Measurements from ENCODE around the gene SCGB1D2. TPM values are rescaled to one million over a fixed set of nuclear protein-coding genes. Genes with fewer than 3 reads are reported as not detected.
"Not testable (repeated sequence)": the region's sequence is repeated elsewhere in the genome, so short reads cannot be mapped to it uniquely, and the experiment has no call there.

SCGB1D2 gene
- total and polyA plus RNA-seq, 7 experiments from 2014 or later: not detected

DNA sequence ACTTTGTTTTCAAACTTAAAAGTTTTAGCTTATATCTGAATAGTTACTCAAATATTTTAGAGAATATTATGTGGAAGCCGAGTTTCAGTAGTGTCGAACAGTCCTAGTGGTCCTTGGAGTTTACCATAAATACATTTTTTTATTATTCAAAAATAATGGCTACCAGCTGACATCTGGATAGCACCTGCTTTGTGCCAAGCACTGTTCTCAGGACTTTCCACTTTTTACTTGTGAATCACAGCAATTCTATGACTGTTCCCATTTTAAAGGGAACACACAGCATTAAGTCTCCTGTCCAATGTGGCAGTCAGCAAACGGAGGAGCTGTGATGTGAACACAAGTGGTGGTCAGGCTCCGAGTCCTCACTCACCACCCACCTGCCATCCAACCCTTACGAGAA lies 37.6 kb upstream of the SCGB1D2 start:
- Mint-ChIP-seq H3K27ac (no peak overlapping the region), H3K9me3 (peaks cover 0 to 1% (median 0%) of the 10 kb centered on the region in 11 donors), H3K27me3 (peaks cover 13 to 25% (median 21%) of the 10 kb centered on the region in 5 donors), H3K4me1 (no peaks in the 10 kb centered on the region), H3K4me3 (no peak overlapping the region), H3K36me3 (no peaks in the 10 kb centered on the region)
- H3K36me3 ChIP-seq (ENCODE audit: control insufficient read depth in 2 of 3, insufficient read depth in 3 of 3, low read length in 3 of 3): no peaks in the 10 kb centered on the region
- ChIA-PET CTCF (interaction anchor here (0.6 kb wide), 1 partner anchor 61 kb away, joined by 3 read pairs; no protein-coding TSS in a partner anchor), POLR2A (no interaction called here)
- H3K4me3 ChIP-seq (ENCODE audit: low read length): no peak overlapping the region
- DNase-seq: no peak
- no peaks in the 10 kb centered on the region for H3K4me1 ChIP-seq (ENCODE audit: control insufficient read depth in 2 of 2, insufficient read depth in 2 of 2, low read length in 2 of 2)
- no peak for ATAC-seq
- H3K27me3 ChIP-seq (ENCODE audit: control insufficient read depth in 2 of 2, insufficient read depth in 2 of 2, low read length in 2 of 2): no peaks in the 10 kb centered on the region
- no peaks in the 10 kb centered on the region for H3K9me3 ChIP-seq (ENCODE audit: control insufficient read depth in 2 of 3, low read length in 3 of 3)
- no peak overlapping the region for H3K27ac ChIP-seq (ENCODE audit: low read depth, low read length)
- intact Hi-C loops (cut with micrococcal nuclease): no loop called here

DNA sequence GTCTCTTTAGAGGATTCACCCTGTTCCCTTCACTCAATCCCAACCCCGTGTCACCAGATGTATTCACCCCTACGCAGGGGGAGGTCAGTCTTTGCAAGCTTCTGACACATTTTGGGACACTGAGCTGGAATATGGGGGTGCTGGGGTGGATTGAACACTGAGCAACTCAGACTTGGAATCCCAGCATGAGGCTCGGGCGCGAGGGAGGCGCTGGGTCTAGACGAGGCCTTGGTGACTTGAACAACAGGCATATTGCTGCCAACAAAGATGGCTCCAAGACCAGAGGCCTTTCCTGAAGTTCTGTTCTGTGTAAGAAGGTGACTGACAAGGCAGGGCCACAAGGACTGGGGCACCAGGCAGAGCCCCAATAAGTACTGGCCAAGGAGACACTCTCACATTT lies 36.6 kb upstream of the SCGB1D2 start:
- Mint-ChIP-seq H3K36me3 (no peaks in the 10 kb centered on the region), H3K27ac (peak overlapping the region in 1 of 9 donors; percentile 8), H3K4me3 (no peak overlapping the region), H3K9me3 (peaks cover 0 to 1% (median 0%) of the 10 kb centered on the region in 11 donors), H3K27me3 (peaks cover 6 to 21% (median 16%) of the 10 kb centered on the region in 5 donors), H3K4me1 (no peaks in the 10 kb centered on the region)
- Histone ChIP-seq H3K27me3 (ENCODE audit: control insufficient read depth in 2 of 2, insufficient read depth in 2 of 2, low read length in 2 of 2) (no peaks in the 10 kb centered on the region), H3K36me3 (ENCODE audit: control insufficient read depth in 2 of 3, insufficient read depth in 3 of 3, low read length in 3 of 3) (no peaks in the 10 kb centered on the region), H3K27ac (ENCODE audit: low read depth, low read length) (no peak overlapping the region), H3K9me3 (ENCODE audit: control insufficient read depth in 2 of 3, low read length in 3 of 3) (no peaks in the 10 kb centered on the region), H3K4me3 (ENCODE audit: low read length) (no peak overlapping the region), H3K4me1 (ENCODE audit: control insufficient read depth in 2 of 2, insufficient read depth in 2 of 2, low read length in 2 of 2) (no peaks in the 10 kb centered on the region)
- POLR2A ChIA-PET: no interaction called here
- CTCF ChIA-PET: no interaction called here
- ATAC-seq (no peak), DNase-seq (no peak)
- intact Hi-C loops (cut with micrococcal nuclease): no loop called here

GRCh38 chr11:62206276-62207066 lies 35.6 kb upstream of the SCGB1D2 start:
- H3K36me3 Mint-ChIP-seq; H3K27ac ChIP-seq (ENCODE audit: low read depth, low read length); H3K4me3 Mint-ChIP-seq; ATAC-seq; CTCF ChIA-PET; intact Hi-C loops (cut with micrococcal nuclease); H3K4me1 Mint-ChIP-seq; DNase-seq; H3K27me3 ChIP-seq (ENCODE audit: control insufficient read depth in 2 of 2, insufficient read depth in 2 of 2, low read length in 2 of 2); H3K4me1 ChIP-seq (ENCODE audit: control insufficient read depth in 2 of 2, insufficient read depth in 2 of 2, low read length in 2 of 2); H3K9me3 Mint-ChIP-seq; H3K4me3 ChIP-seq (ENCODE audit: low read length); H3K9me3 ChIP-seq (ENCODE audit: control insufficient read depth in 2 of 3, low read length in 3 of 3); POLR2A ChIA-PET; H3K36me3 ChIP-seq (ENCODE audit: control insufficient read depth in 2 of 3, insufficient read depth in 3 of 3, low read length in 3 of 3): not testable (repeated sequence)
- H3K27ac Mint-ChIP-seq: peak overlapping the region in 1 of 9 donors; percentile 8
- H3K27me3 Mint-ChIP-seq: peaks cover 5 to 22% (median 13%) of the 10 kb centered on the region in 5 donors

DNA sequence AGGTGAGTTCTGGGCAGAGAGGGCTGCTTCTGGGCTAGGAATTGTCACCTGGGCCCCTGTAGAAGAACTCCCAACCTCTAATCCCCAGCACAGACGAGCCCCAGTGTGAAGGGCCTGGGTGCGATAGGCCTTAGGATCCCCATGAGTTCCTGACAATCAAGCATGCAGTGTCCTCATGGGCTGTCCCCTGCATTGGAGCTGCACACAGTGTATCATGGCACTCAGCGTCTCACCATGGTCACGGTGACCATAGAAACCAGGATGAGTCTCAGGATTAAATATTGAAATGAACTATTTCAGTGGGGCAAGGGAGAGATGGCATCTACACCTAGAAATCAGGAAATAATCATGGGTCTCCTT lies 33.3 kb upstream of the SCGB1D2 start:
- Histone ChIP-seq H3K36me3 (ENCODE audit: control insufficient read depth in 2 of 3, insufficient read depth in 3 of 3, low read length in 3 of 3) (no peaks in the 10 kb centered on the region), H3K27me3 (ENCODE audit: control insufficient read depth in 2 of 2, insufficient read depth in 2 of 2, low read length in 2 of 2) (no peaks in the 10 kb centered on the region), H3K9me3 (ENCODE audit: control insufficient read depth in 2 of 3, low read length in 3 of 3) (no peaks in the 10 kb centered on the region), H3K4me1 (ENCODE audit: control insufficient read depth in 2 of 2, insufficient read depth in 2 of 2, low read length in 2 of 2) (no peaks in the 10 kb centered on the region), H3K4me3 (ENCODE audit: low read length) (no peak overlapping the region), H3K27ac (ENCODE audit: low read depth, low read length) (no peak overlapping the region)
- Mint-ChIP-seq H3K4me3 (no peak overlapping the region), H3K9me3 (peaks cover 0 to 1% (median 0%) of the 10 kb centered on the region in 11 donors), H3K4me1 (no peaks in the 10 kb centered on the region), H3K27ac (no peak overlapping the region), H3K27me3 (peaks cover 5 to 17% (median 11%) of the 10 kb centered on the region in 5 donors), H3K36me3 (no peaks in the 10 kb centered on the region)
- ATAC-seq (no peak), DNase-seq (no peak)
- intact Hi-C loops (cut with micrococcal nuclease): loop anchor here in 1 of 2 donors (2.0 kb wide), 1 partner anchor 412 kb away; no protein-coding TSS in a partner anchor
- ChIA-PET POLR2A (no interaction called here), CTCF (no interaction called here)

- Mint-ChIP-seq H3K36me3 (peaks cover 0 to 4% (median 0%) of the 10 kb centered on the region in 5 donors), H3K9me3 (peaks cover 3 to 19% (median 14%) of the 10 kb centered on the region in 11 donors), H3K4me1 (no peaks in the 10 kb centered on the region)
These were observed 24.8 kb upstream of the SCGB1D2 start for GRCh38 chr11:62217191-62217748.

GRCh38 chr11:62221498-62221897 lies 20.5 kb upstream of the SCGB1D2 start:
- Mint-ChIP-seq H3K27ac (no peak overlapping the region), H3K36me3 (peaks cover 0 to 9% (median 5%) of the 10 kb centered on the region in 5 donors), H3K27me3 (peaks cover 5 to 25% (median 20%) of the 10 kb centered on the region in 5 donors), H3K9me3 (peaks cover 12 to 60% (median 33%) of the 10 kb centered on the region in 11 donors), H3K4me3 (no peak overlapping the region), H3K4me1 (no peaks in the 10 kb centered on the region)
- Histone ChIP-seq H3K36me3 (ENCODE audit: control insufficient read depth in 2 of 3, insufficient read depth in 3 of 3, low read length in 3 of 3) (no peaks in the 10 kb centered on the region), H3K4me3 (ENCODE audit: low read length) (no peak overlapping the region), H3K27ac (ENCODE audit: low read depth, low read length) (no peak overlapping the region), H3K9me3 (ENCODE audit: control insufficient read depth in 2 of 3, low read length in 3 of 3) (peaks cover 0 to 29% (median 14%) of the 10 kb centered on the region in 3 experiments), H3K27me3 (ENCODE audit: control insufficient read depth in 2 of 2, insufficient read depth in 2 of 2, low read length in 2 of 2) (no peaks in the 10 kb centered on the region), H3K4me1 (ENCODE audit: control insufficient read depth in 2 of 2, insufficient read depth in 2 of 2, low read length in 2 of 2) (no peaks in the 10 kb centered on the region)
- ATAC-seq (no peak), DNase-seq (no peak)
- ChIA-PET POLR2A (no interaction called here), CTCF (no interaction called here)
- intact Hi-C loops (cut with micrococcal nuclease): no loop called here

More at GRCh38 chr11:62217191-62217748, 24.8 kb upstream of the SCGB1D2 start:
- no peaks in the 10 kb centered on the region for H3K27me3 ChIP-seq (ENCODE audit: control insufficient read depth in 2 of 2, insufficient read depth in 2 of 2, low read length in 2 of 2)
- intact Hi-C loops (cut with micrococcal nuclease): loop anchor here in 1 of 2 donors (1.0 to 5.0 kb wide), 2 partner anchors 95 to 108 kb away; no protein-coding TSS in a partner anchor
- H3K4me3 Mint-ChIP-seq: no peak overlapping the region
- no peak for DNase-seq
- H3K36me3 ChIP-seq (ENCODE audit: control insufficient read depth in 2 of 3, insufficient read depth in 3 of 3, low read length in 3 of 3): no peaks in the 10 kb centered on the region
- H3K27me3 Mint-ChIP-seq: peaks cover 14 to 42% (median 24%) of the 10 kb centered on the region in 5 donors
- no peaks in the 10 kb centered on the region for H3K4me1 ChIP-seq (ENCODE audit: control insufficient read depth in 2 of 2, insufficient read depth in 2 of 2, low read length in 2 of 2)
- ATAC-seq: no peak
- H3K9me3 ChIP-seq (ENCODE audit: control insufficient read depth in 2 of 3, low read length in 3 of 3): peaks cover 0 to 6% (median 5%) of the 10 kb centered on the region in 3 experiments
- H3K4me3 ChIP-seq (ENCODE audit: low read length): no peak overlapping the region
- ChIA-PET POLR2A (no interaction called here), CTCF (no interaction called here)
- H3K27ac ChIP-seq (ENCODE audit: low read depth, low read length): no peak overlapping the region
- H3K27ac Mint-ChIP-seq: no peak overlapping the region

All from naive thymus-derived CD4-positive, alpha-beta T cell (primary cell).